Breast epithelium (tissue), 3 donors: Measurements from ENCODE around the gene HRH1.

Experiments used
- POLR2A ChIP-seq: fragments of 450-650 bp; IDR thresholded peaks from one replicate; pipeline ENCODE4 v1.6.1; 2016; ENCODE audit warnings: antibody characterized with exemption, mild to moderate bottlenecking, moderate library complexity
- POLR2AphosphoS5 ChIP-seq, 3 donors: sonication (generic); formaldehyde crosslinking; IDR thresholded peaks; one replicate each; pipeline ENCODE4 v1.6.1; 2017; ENCODE audit warnings: antibody characterized with exemption in 3 of 3
- TF ChIP-seq, protein P1 (sequence below), 3 donors: fragments of 450-650 bp; IDR thresholded peaks; one replicate each; pipeline ENCODE4 v1.5.1; 2016 to 2017; ENCODE audit warnings: antibody characterized with exemption in 3 of 3, mild to moderate bottlenecking in 3 of 3, moderate library complexity in 3 of 3

DNA sequence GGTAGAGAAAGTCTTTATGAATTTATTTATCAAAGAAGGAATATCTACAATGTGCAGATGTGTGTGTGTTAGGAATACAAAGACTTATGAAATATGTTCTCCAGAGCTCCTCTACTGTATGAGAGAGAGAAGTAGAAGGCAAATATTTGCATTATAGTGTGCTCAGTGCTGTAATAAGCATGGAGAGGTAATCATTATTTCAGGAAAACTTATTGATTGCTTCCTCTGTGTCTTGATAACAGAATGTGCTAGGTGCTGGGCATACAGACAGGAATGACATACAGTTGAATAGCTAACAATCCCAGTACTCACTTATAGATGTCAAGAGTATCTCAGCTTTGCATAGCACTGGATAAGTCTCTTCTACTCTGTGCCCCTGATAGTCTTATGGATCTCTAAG lies 148.2 kb downstream of the HRH1 start:
- TF ChIP-seq, protein P1, sequence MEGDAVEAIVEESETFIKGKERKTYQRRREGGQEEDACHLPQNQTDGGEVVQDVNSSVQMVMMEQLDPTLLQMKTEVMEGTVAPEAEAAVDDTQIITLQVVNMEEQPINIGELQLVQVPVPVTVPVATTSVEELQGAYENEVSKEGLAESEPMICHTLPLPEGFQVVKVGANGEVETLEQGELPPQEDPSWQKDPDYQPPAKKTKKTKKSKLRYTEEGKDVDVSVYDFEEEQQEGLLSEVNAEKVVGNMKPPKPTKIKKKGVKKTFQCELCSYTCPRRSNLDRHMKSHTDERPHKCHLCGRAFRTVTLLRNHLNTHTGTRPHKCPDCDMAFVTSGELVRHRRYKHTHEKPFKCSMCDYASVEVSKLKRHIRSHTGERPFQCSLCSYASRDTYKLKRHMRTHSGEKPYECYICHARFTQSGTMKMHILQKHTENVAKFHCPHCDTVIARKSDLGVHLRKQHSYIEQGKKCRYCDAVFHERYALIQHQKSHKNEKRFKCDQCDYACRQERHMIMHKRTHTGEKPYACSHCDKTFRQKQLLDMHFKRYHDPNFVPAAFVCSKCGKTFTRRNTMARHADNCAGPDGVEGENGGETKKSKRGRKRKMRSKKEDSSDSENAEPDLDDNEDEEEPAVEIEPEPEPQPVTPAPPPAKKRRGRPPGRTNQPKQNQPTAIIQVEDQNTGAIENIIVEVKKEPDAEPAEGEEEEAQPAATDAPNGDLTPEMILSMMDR (IDR thresholded peaks at IDR 0.05) = no peak
- TF ChIP-seq POLR2A = no peak
- TF ChIP-seq POLR2AphosphoS5 (IDR thresholded peaks at IDR 0.05) = no peak
